ENCODE measurements around the gene FAM184A.

DNA sequence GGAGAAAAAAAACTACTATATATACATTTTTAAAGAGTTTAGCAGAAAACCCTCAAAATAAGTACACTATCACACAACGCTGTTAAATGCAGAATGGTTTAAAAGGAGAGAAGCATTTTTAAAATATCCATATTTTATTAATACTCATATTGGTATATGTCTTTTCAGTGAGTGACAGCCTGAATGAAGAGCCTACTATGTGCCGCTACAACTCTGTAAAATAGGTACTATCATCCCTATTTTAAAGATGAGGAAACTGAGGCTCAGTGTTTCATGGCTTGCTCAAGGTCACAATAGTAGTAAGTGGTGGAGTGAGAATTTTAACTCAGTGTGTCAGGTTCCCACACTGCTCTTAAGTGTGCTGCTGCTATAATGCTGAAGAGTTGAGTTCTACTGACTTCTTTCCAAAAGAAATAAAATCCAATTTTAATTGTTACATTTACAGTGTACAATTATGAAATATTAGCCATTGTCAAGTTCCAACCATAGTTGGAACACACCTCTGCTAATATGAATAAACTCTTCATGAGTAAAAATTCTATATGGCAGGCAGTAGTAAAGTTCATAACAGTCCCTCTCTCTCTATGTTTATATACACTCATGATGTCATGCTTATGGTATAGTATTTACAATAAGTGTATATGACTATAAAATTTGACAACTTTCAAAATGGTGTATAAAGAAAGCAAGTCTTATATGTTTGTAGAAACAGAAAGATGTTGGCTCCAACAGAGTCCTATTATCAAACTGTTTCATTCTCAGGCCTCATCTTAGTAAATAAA is 3.1 kb downstream of the FAM184A start:
- TF ChIP-seq CTCF (IDR thresholded peaks at IDR 0.05) (no peak), TEAD1 (CRISPR knock-in tag; IDR thresholded peaks at IDR 0.05) (no peak), JUN (CRISPR knock-in tag; IDR thresholded peaks at IDR 0.05) (no peak), FOXP4 (CRISPR knock-in tag; IDR thresholded peaks at IDR 0.05) (no peak), TCF7 (CRISPR knock-in tag; IDR thresholded peaks at IDR 0.05; ENCODE audit: low read depth) (no peak), ZBTB21 (CRISPR knock-in tag; IDR thresholded peaks at IDR 0.05; ENCODE audit: borderline replicate concordance) (no peak), MAX (CRISPR knock-in tag; IDR thresholded peaks at IDR 0.05) (no peak), ETV6 (CRISPR knock-in tag; IDR thresholded peaks at IDR 0.05) (no peak)
- TF ChIP-seq, protein P1, sequence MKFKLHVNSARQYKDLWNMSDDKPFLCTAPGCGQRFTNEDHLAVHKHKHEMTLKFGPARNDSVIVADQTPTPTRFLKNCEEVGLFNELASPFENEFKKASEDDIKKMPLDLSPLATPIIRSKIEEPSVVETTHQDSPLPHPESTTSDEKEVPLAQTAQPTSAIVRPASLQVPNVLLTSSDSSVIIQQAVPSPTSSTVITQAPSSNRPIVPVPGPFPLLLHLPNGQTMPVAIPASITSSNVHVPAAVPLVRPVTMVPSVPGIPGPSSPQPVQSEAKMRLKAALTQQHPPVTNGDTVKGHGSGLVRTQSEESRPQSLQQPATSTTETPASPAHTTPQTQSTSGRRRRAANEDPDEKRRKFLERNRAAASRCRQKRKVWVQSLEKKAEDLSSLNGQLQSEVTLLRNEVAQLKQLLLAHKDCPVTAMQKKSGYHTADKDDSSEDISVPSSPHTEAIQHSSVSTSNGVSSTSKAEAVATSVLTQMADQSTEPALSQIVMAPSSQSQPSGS (CRISPR knock-in tag; IDR thresholded peaks at IDR 0.05; ENCODE audit: borderline replicate concordance, low read depth): no peak
- TF ChIP-seq, protein P2, sequence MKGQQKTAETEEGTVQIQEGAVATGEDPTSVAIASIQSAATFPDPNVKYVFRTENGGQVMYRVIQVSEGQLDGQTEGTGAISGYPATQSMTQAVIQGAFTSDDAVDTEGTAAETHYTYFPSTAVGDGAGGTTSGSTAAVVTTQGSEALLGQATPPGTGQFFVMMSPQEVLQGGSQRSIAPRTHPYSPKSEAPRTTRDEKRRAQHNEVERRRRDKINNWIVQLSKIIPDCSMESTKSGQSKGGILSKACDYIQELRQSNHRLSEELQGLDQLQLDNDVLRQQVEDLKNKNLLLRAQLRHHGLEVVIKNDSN (CRISPR knock-in tag; IDR thresholded peaks at IDR 0.05): no peak

All from WTC11 (cell line).